Karpas-422 (cell line): Measurements from ENCODE around the gene TTLL11. TPM values are rescaled to one million over a fixed set of nuclear protein-coding genes. Genes with fewer than 3 reads are reported as not detected.

ENCODE experiments used
- DNase-seq: peaks from one replicate; pipeline ENCODE4 v3.0.0-alpha.2; 2015
- H2AFZ ChIP-seq: fragments of 200-600 bp; sonication (generic); 2 replicates; pipeline ENCODE4 v1.6.1; 2014; ENCODE audit warnings: antibody characterized with exemption, low read length, mixed read lengths
- H3K27ac ChIP-seq: fragments of 200-600 bp; sonication (generic); 2 replicates; pipeline ENCODE4 v1.5.1; 2014; ENCODE audit warnings: mild to moderate bottlenecking, low read length, moderate library complexity
- H3K27me3 ChIP-seq: fragments of 200-600 bp; sonication (generic); 2 replicates; pipeline ENCODE4 v1.6.1; 2014; ENCODE audit warnings: low read length, mixed read lengths
- H3K36me3 ChIP-seq: fragments of 200-600 bp; sonication (generic); 2 replicates; pipeline ENCODE4 v1.6.1; 2014; ENCODE audit warnings: low read length, mixed read lengths; ENCODE audit not compliant: insufficient read depth
- H3K4me1 ChIP-seq: fragments of 200-600 bp; sonication (generic); 2 replicates; pipeline ENCODE4 v1.6.1; 2014; ENCODE audit warnings: mild to moderate bottlenecking, low read length, mixed read lengths
- H3K4me2 ChIP-seq: fragments of 200-600 bp; sonication (generic); 2 replicates; pipeline ENCODE4 v1.6.1; 2014; ENCODE audit warnings: low read length, low read depth, mild to moderate bottlenecking; ENCODE audit not compliant: poor library complexity, severe bottlenecking
- H3K4me3 ChIP-seq: fragments of 200-600 bp; sonication (generic); 2 replicates; pipeline ENCODE4 v1.5.1; 2014; ENCODE audit warnings: mild to moderate bottlenecking, antibody characterized with exemption, low read length, mixed read lengths
- H3K79me2 ChIP-seq: fragments of 200-600 bp; sonication (generic); 2 replicates; pipeline ENCODE4 v1.6.1; 2014; ENCODE audit warnings: mild to moderate bottlenecking, low read length, mixed read lengths
- H3K9ac ChIP-seq: fragments of 200-600 bp; sonication (generic); 2 replicates; pipeline ENCODE4 v1.6.0; 2014; ENCODE audit warnings: low read length
- H3K9me2 ChIP-seq: fragments of 200-600 bp; sonication (generic), shearing (Covaris generic); replicated peaks from 2 replicates; pipeline ENCODE4 v1.6.0; 2014; ENCODE audit warnings: mild to moderate bottlenecking, low read length, moderate library complexity; ENCODE audit not compliant: insufficient read depth
- H3K9me3 ChIP-seq: fragments of 300-700, 200-600 bp; sonication (generic); 2 replicates; pipeline ENCODE4 v1.6.1; 2014; ENCODE audit warnings: low read length, mixed read lengths
- H4K20me1 ChIP-seq: fragments of 200-600 bp; sonication (generic); 2 replicates; pipeline ENCODE4 v1.6.1; 2014; ENCODE audit warnings: mild to moderate bottlenecking, antibody characterized with exemption, low read length, low read depth; ENCODE audit not compliant: insufficient read depth
- total RNA-seq: library from RNA; depleted of rRNA; stranded (reverse); fragments of >200 nt; shearing (Covaris generic); gene quantifications from 2 replicates; pipeline ENCODE4 v1.2.3, GENCODE V29; 2014; ENCODE audit warnings: low replicate concordance

Gene TTLL11
- total RNA-seq, 1 experiment from 2014 or later: 2.5 TPM

- H3K27me3 ChIP-seq: no peaks in the 10 kb centered on the region
- H3K4me2 ChIP-seq: no peak overlapping the region
- H2AFZ ChIP-seq: no peak overlapping the region
These were observed 273.5 kb downstream of the TTLL11 start for GRCh38 chr9:121819428-121820231.

GRCh38 chr9:121818841-121819427 lies 274.2 kb downstream of the TTLL11 start:
- H3K27me3 ChIP-seq: no peaks in the 10 kb centered on the region
- H3K9me3 ChIP-seq: no peaks in the 10 kb centered on the region
- peaks cover 11% of the 10 kb centered on the region for H3K4me1 ChIP-seq
- no peaks in the 10 kb centered on the region for H3K79me2 ChIP-seq
- no peak overlapping the region for H3K27ac ChIP-seq
- H3K4me3 ChIP-seq: no peak overlapping the region
- no peak overlapping the region for H3K9ac ChIP-seq
- no peaks in the 10 kb centered on the region for H4K20me1 ChIP-seq
- H2AFZ ChIP-seq: no peak overlapping the region
- H3K36me3 ChIP-seq: no peaks in the 10 kb centered on the region
- no peak overlapping the region for H3K4me2 ChIP-seq
- no peak for DNase-seq
- H3K9me2 ChIP-seq: no peaks in the 10 kb centered on the region

More at GRCh38 chr9:121819428-121820231, 273.5 kb downstream of the TTLL11 start:
- Histone ChIP-seq H3K9me2 (no peaks in the 10 kb centered on the region), H3K4me1 (peaks cover 11% of the 10 kb centered on the region), H3K9me3 (no peaks in the 10 kb centered on the region), H3K9ac (no peak overlapping the region), H3K27ac (no peak overlapping the region), H3K36me3 (no peaks in the 10 kb centered on the region), H3K79me2 (no peaks in the 10 kb centered on the region), H3K4me3 (no peak overlapping the region), H4K20me1 (no peaks in the 10 kb centered on the region)
- no peak for DNase-seq

- Histone ChIP-seq H3K9me3 (no peaks in the 10 kb centered on the region), H3K9me2 (no peaks in the 10 kb centered on the region), H3K4me3 (no peak overlapping the region), H4K20me1 (no peaks in the 10 kb centered on the region), H3K79me2 (no peaks in the 10 kb centered on the region), H2AFZ (no peak overlapping the region), H3K27ac (no peak overlapping the region), H3K4me1 (peaks cover 11% of the 10 kb centered on the region), H3K4me2 (no peak overlapping the region), H3K27me3 (no peaks in the 10 kb centered on the region), H3K9ac (no peak overlapping the region), H3K36me3 (no peaks in the 10 kb centered on the region)
- DNase-seq: peak; percentile 25
These were observed 275.0 kb downstream of the TTLL11 start for GRCh38 chr9:121818016-121818661.

- Histone ChIP-seq H3K79me2 (no peaks in the 10 kb centered on the region), H3K4me2 (no peak overlapping the region), H3K4me1 (peaks cover 11% of the 10 kb centered on the region), H3K36me3 (no peaks in the 10 kb centered on the region), H3K9me3 (no peaks in the 10 kb centered on the region), H3K9ac (no peak overlapping the region), H3K4me3 (no peak overlapping the region), H3K9me2 (no peaks in the 10 kb centered on the region), H3K27me3 (no peaks in the 10 kb centered on the region), H4K20me1 (no peaks in the 10 kb centered on the region), H3K27ac (no peak overlapping the region), H2AFZ (no peak overlapping the region)
- DNase-seq: no peak
These were observed 275.6 kb downstream of the TTLL11 start for GRCh38 chr9:121817476-121817875.

GRCh38 chr9:121816845-121817450 lies 276.2 kb downstream of the TTLL11 start:
- H3K9me3 ChIP-seq: no peaks in the 10 kb centered on the region
- no peaks in the 10 kb centered on the region for H3K9me2 ChIP-seq
- no peak overlapping the region for H3K27ac ChIP-seq
- no peak overlapping the region for H3K4me3 ChIP-seq
- DNase-seq: no peak
- no peak overlapping the region for H3K9ac ChIP-seq
- no peak overlapping the region for H2AFZ ChIP-seq
- peaks cover 6% of the 10 kb centered on the region for H3K4me1 ChIP-seq
- H3K36me3 ChIP-seq: no peaks in the 10 kb centered on the region
- H3K4me2 ChIP-seq: no peak overlapping the region
- no peaks in the 10 kb centered on the region for H4K20me1 ChIP-seq
- no peaks in the 10 kb centered on the region for H3K79me2 ChIP-seq
- H3K27me3 ChIP-seq: no peaks in the 10 kb centered on the region

GRCh38 chr9:121816449-121816817 lies 276.7 kb downstream of the TTLL11 start:
- H3K4me2 ChIP-seq: no peak overlapping the region
- H2AFZ ChIP-seq: no peak overlapping the region
- H3K27me3 ChIP-seq: no peaks in the 10 kb centered on the region
- no peak overlapping the region for H3K4me3 ChIP-seq
- no peaks in the 10 kb centered on the region for H3K79me2 ChIP-seq
- H3K9me3 ChIP-seq: no peaks in the 10 kb centered on the region
- peaks cover 5% of the 10 kb centered on the region for H3K4me1 ChIP-seq
- no peaks in the 10 kb centered on the region for H4K20me1 ChIP-seq
- DNase-seq: peak; percentile 11
- no peak overlapping the region for H3K27ac ChIP-seq
- no peaks in the 10 kb centered on the region for H3K9me2 ChIP-seq
- H3K9ac ChIP-seq: no peak overlapping the region
- no peaks in the 10 kb centered on the region for H3K36me3 ChIP-seq

- no peaks in the 10 kb centered on the region for H4K20me1 ChIP-seq
- H3K4me1 ChIP-seq: peaks cover 5% of the 10 kb centered on the region
- no peaks in the 10 kb centered on the region for H3K79me2 ChIP-seq
- no peak overlapping the region for H3K4me3 ChIP-seq
- no peak overlapping the region for H2AFZ ChIP-seq
- peak; percentile 33 for DNase-seq
- H3K9ac ChIP-seq: no peak overlapping the region
- no peaks in the 10 kb centered on the region for H3K27me3 ChIP-seq
- no peaks in the 10 kb centered on the region for H3K9me3 ChIP-seq
- H3K27ac ChIP-seq: no peak overlapping the region
- H3K36me3 ChIP-seq: no peaks in the 10 kb centered on the region
- no peaks in the 10 kb centered on the region for H3K9me2 ChIP-seq
- no peak overlapping the region for H3K4me2 ChIP-seq
These were observed 277.3 kb downstream of the TTLL11 start for GRCh38 chr9:121815546-121816448.
